ENCODE data around the gene DOCK11.

The DOCK11 gene

DNA sequence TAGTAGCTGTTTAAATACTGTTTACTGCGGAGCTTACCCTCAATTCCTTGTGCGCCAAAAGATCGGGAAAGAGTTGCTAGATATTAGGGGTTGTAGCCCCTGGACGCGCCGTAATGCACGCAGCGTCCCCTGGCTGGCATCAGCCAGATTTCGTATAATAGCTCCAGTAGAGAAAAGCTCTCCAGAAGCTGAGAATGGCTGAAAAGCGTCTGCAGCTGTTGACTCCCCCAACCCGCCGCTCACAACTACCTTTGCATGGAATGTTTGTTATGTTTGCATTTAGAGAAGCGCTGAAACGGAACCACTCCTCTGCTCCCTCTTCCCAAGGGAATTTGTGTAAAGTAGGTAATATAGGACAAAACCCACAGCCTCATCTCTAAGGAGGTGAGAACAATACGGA is 3.7 kb downstream of the DOCK11 start:
- DNase-seq (ENCODE audit: low read depth in 1 of 2, low spot score in 1 of 2), result no peak

DNA sequence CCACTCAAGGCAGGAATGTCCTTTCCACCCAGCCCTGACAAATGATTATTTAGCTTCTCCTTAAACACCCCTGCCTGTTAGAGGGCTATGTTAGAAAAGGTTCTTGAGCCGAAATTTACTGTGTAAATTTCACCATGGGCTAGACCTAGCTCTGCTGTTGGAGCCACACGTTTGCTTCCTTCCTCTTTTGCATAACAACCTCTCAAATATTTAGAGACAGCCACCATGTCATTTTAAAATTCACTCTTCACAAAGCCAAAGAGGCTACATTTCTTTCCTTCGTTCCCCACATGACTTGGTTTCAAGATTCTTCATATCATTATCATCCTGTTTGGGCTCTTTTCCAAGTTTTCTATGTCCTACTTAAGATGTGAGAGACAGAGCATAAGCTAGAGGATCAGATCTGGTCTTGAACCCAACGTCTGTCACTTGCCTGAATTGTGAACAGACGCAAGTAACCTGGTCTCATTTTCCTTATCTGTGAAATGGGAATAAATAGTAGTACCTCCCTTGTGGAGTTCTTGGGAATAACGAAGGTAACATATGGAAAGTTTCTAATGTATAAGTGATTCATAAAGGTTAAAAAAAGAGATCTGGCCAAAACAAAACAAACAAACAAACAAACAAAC is 6.7 kb downstream of the DOCK11 start:
- DNase-seq (ENCODE audit: low read depth in 1 of 2, low spot score in 1 of 2), result no peak

DNA sequence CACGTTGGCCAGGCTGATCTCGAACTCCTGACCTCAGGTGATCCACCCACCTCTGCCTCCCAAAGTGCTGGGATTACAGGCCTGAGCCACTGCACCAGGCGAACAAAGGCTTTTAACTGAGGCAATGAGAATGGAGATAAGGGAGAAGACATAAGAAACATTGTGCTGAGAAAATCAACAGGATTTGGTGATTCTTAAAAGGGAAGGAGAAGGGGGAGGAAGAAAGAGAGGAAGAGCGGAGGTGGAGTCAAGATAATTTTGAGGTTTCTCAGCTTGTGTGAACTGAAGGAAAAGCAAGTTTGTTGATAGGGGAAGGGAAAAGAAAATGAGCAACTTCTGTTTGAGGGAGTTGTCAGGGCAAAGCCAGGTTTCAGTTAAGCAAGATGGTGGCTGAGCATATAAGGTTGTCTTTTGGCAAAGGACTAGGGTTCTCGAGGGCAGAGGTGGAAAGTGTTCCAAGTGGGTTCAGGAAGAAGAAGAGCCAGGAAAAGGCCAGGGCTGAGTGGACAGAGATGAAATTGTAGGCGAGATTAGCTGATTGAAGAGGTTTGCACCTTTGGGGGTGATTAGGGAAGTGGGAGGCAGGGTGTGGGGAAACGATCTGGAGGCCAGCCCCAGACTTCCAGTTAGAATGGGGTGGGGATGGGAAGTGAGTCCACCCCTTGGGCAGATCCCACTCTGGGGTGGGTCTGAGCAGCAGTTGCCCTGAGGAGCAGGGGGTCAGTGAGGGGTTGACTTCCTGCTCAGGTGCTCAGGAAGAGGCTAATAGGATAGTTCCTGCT is 7.8 kb downstream of the DOCK11 start:
- DNase-seq (ENCODE audit: low read depth in 1 of 2, low spot score in 1 of 2), result no peak

DNA sequence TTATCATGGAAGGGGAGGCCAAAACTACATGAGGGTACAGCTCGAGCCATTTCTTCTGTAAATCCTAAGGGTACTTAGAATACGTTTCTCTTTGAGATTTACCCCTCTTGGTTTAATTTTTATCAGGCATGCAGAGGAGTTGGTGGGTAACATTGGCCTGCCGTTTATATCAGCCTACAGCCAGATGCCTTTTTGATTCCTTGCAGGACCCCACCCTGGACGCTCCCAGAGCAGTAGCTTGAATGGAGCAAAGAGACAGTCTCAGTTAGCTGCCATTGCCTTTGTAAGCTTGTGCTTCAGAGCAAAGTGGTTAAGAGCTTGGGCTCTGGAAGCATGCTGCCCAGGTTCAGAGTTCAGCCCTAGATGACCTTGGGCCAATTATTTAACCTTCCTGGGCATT is 9.0 kb downstream of the DOCK11 start:
- DNase-seq (ENCODE audit: low read depth in 1 of 2, low spot score in 1 of 2), result no peak

DNA sequence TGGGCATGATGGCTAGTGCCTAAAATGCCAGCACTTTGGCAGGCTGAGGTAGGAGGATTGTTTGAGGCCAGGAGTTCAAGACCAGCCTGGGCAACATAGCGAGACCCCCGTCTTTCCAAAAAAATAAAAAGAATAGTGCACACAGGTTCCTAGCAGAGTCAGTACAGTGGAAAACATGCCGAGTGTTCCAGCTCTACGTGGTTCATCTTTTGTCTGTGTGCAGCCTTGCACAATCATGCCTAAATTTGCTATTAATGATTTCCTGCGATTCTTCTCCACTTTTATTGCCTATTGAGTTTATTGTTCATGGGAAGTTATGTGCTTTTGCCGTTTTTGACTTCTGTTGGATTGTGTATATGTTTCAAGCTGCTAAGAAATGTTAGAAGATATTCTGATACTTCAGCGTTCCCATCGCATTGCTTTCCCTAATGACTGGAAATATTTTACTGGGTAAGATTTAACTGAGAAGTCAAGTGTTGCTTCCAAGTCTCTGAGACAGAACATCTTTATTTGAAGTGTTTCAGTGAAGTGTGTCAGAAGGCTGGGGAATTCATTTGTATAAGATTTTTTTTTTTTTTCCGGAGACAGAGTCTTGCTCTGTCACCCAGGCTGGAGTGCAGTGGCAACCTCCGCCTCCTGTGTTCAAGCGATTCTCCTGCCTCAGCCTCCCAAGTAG is 11.3 kb downstream of the DOCK11 start:
- DNase-seq (ENCODE audit: low read depth in 1 of 2, low spot score in 1 of 2), result no peak

DNA sequence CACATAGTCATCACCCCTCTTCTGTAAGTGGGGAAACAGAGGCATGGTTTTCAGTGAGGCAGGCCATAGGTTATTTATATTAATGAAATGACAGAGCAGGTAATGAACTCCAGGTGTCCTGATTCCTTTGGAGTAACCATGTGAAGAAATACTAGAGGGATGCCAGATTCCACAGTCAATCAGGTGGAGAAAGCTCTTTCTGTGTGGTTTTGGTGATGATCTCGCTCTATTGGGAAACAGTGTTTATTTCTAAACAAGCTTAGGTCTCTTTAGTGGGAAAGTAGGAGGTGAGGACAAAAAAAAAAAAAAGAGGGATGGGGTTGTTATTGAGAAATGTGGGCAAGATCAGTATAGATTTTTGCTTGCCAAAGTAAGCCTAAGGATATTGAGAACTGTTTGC is 12.2 kb downstream of the DOCK11 start:
- no peak for DNase-seq (ENCODE audit: low read depth in 1 of 2, low spot score in 1 of 2)

DNA sequence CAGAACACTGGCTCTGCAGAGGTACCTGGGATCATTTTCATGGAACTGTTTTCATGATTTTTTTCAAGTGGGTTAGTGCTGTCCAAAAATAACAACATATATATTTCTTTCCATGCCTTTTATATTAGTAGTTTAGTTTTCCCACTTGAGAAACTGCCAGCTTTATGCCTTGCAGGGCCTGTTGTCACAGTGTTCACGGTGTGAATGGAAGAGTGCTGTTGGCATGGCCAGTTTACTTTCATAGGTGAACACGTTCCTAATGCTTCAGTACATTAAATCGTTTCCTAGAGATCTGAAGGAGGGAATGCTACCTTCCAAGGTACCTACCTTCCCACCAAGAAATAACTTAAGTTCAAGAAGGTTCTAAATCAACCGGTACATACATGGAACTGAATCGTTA is 12.6 kb downstream of the DOCK11 start:
- no peak for DNase-seq (ENCODE audit: low read depth in 1 of 2, low spot score in 1 of 2)

DNA sequence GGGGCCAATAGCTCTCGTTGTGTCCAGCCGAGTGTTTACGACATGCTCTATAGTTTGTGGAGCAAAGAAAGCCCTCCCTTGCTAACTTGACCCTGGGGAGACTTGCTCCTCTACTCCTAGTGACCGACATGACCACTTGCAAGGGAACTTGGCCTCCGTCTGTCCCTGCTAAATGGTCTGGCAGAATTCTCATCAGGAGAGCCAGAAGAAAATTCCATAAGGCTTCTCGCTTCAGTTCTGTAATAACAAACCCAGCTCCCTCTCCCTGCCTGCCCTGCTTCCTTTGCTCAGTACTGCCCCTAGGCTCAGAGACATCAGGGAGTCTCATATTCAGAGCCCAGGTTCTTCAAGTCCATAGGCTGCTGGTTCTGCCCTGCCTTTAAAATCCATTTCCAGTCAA is 13.0 kb downstream of the DOCK11 start:
- no peak for DNase-seq (ENCODE audit: low read depth in 1 of 2, low spot score in 1 of 2)

DNA sequence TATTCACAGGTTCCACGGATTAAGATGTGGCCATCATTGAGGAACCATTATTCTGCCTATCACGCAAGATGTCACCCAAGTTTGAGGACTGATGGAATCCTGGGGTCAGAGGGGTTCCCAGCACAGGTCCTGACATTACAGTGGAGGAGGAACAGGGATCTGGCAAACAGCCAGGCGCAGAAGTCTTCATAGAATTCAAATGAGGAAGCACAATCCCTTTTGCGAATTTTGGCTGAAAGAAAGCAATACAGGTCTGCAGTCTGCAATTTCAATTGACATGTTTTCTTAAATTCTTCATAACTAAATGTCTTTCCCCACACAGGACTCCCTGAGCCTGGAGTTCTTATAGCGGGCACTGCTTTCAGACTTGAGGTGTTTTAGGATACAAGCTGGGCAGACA is 14.5 kb downstream of the DOCK11 start:
- DNase-seq (ENCODE audit: low read depth in 1 of 2, low spot score in 1 of 2), result no peak

DNA sequence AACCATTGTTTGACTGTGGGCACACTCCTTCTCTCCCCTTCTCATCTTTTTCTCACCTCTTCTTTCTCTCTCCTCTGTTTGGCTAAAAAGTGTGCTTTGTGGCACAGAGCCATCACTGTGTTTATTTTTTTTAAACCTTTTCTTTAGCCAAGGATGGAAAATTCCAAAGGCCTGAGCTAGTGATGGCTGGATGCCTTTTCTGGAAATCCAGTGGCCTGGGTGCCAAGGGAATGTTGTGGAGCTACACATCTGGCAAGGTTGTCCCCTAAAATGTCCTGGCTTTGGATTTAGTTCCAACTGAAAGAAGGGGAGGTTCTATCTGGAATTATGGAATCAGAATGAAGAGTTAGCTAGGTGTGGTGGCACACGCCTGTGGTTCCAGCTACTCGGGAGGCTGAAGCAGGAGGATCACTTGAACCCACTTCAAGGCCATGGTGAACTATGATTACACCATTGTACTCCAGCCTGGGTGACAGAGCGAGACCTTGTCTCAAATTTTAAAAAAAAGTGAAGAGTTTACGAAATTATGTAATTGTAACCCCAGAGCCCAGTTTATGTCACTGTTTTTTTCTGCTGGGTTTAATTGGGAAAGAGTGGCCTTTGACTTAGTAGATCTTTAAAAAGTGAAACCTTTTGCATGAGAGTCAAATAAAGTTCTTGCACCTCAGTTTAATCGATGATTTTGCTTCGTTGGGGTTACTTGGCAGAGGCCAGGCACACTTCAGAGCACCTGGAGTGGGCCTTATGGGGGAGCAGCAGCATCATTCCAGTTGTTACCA is 17.7 kb downstream of the DOCK11 start:
- no peak for DNase-seq (ENCODE audit: low read depth in 1 of 2, low spot score in 1 of 2)

DNA sequence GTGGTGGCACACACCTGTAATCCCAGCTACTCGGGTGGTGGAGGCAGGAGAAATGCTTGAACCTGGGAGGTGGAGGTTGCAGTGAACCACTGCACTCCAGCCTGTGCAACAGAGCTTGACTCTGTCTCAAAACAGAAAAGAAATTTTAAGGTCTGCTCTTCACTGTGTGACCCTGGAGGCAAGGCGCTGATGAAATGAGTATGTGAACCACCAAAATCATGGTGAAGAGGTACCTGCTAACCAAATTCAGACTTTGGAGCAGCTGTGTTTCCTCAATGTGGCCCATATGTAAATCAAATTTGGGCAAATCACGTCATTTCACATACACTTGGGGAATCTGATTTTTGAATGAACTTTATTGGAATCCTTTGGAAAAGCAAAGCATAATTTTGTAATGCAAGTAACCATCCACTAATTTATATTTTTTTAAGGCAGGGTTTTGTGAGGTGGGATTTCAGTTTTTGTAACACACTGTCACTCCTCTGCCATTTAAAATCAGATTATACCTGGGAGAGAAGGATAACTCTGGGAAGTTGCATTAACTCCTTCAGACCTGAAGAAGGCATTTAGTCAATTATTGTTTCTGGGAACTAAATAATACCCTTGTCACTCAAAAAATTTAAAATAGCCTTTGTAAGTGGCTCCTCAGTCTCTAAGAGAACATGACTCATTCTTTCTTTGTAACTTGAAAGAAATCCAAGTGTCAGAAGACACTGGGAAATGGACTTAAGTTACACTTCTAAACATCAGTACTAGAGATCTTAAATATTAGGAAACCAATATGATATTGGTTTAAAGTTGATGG is 24.0 kb downstream of the DOCK11 start:
- DNase-seq (ENCODE audit: low read depth in 1 of 2, low spot score in 1 of 2), result no peak

DNA sequence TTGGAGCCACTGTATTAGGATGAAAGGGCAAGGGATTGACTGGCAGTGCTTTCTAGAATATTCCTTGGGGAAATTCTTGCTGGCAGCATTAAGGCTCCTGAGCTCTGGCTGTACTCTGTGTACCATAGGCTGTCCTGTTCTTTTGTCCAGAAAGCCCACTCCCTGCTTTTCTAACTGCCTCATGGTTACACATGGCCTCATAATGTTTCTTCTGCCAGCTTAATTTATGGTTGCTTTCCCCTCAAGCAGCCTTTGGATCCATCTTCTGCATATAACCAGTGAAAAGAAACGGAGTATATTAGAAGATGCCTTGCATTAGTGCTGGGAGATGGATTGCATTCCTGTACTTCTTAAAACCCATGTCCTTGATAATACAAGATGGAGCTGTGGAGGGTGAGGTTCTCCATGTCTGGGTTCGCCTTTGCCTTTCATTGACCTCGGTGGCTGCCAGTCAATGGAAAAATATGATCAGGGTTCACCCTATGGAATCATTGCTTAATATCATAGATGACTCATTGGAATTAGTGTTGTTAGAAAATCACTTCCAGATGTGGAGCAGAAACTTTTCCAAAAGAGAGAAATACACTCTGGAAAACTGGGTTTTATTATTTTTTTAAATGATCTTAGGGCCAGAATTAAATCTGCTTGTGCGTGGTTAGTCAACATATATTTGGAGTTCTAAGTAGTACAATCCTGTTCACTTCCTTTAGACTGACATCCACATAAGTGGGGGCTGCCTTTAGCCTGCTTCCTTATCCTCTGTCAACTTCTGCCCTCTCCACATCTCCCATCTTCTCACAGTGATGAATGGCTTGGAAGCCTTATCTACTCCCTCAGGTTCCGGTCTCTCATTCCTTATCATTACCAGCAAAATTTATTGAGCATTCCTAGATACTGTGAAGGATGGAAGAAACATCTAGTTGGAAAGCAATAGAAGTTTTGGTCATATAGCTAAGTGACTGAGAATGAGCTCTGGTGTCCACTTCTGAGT is 24.9 kb downstream of the DOCK11 start:
- DNase-seq (ENCODE audit: low read depth in 1 of 2, low spot score in 1 of 2), result no peak

DNA sequence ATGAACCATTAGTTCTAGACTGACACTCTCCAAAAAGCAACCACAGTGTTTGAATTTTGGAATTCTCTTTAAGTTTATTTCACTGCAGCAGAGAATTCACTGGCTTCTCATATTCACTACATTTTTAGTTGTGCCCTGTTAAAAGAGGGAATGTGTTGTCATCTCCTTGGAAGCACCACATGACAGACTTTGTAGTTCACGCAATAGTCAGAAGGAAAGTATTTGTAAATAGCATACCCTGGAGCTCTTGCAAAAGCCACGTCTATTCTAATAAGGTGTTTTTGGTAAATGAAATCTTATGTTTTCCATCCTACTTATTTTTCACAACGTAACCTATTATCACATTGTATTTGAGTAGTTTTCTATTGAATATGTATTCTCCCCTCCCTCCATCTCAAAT is 25.8 kb downstream of the DOCK11 start:
- DNase-seq (ENCODE audit: low read depth in 1 of 2, low spot score in 1 of 2), result no peak

DNA sequence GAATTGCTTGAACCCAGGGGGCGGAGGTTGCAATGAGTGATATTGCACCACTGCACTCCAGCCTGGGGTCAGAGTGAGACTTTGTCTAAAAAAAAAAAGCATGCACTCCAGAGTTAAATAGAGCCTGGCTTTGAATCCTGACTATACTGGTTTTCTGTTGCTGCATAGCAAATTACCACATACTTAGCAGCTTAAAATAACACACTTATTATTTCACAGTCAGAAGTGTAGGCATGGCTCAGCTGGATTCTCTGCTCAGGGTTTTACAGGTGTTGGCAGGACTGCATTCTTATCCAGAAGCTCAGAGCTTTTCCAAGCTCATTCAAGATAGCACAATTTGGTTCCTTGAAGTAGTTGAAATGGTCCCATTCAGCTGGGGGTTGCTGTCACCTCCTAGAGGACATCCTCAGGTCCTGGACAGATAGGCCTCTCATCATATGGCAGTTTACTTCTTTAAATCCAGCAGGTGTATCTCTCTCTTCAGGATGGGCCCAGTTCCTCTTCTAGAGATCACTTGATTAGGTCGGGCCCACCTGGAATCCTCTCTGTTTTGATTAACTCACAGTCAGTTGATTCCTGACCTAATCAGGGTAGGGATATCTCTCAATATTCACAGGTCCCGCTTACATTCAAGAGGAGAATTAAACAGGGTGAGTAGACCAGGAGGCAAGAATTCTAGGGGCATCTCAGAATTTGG is 26.8 kb downstream of the DOCK11 start:
- no peak for DNase-seq (ENCODE audit: low read depth in 1 of 2, low spot score in 1 of 2)

DNA sequence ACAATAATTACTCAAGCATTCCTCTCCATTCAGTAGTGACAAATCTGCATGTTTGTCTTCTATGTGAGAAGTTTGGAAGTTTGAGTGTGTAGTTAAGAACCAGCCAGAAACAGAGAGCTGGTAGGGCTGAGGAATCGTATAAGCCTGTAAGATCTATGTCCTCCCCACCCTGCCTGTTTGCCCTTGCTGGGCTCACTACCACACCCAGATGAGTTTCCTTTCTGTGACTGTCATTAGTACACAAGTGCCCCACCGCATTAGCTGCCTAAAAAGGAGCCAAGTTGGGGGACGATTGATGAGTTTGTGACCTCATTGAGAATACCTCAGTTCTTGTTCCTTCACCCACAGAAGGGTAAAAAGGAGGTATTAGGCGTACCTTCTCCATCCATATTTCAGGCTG is 28.3 kb downstream of the DOCK11 start:
- DNase-seq (ENCODE audit: low read depth in 1 of 2, low spot score in 1 of 2), result no peak

DNA sequence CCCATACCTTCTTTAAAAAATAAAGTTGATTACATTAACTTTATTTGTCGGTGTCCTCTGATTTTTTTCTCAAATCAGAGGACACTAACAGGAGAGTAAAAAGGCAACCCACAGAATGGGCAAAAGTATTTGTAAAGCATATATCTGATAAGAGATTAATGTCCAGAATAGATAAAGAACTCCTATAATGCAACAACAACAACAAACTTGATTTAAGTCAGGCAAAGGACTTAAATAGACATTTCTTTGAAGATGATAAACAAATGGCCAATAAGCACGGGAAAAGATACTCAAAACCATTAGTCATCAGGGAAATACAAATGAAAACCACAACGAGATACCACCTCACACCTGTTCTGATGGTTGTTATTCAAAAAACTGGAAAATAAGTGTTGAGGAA is 28.7 kb downstream of the DOCK11 start:
- no peak for DNase-seq (ENCODE audit: low read depth in 1 of 2, low spot score in 1 of 2)

DNA sequence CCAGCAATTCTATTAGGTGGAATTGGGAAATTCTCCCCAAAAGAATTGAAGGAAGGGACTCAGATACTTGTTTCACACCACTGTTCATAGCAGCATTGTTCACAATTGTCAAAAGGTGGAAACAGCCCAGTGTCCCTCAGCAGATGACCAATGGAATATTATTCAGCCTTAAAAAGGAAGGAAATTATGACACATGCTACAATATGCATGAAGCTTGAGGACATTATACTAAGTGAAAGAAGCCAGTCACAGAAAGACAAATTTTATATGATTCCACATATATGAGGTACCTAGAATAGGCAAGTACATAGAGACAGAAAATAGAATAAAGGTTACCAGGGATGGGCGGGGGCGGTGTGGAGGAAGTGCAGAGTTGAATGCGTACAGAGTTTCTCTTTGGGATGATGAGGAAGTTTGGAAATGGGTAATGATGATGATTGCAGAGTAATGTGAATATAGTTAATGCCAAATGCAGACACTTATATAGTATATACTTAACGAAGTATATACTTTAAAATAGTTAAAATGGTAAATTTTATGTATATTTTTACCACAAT is 29.6 kb downstream of the DOCK11 start:
- no peak for DNase-seq (ENCODE audit: low read depth in 1 of 2, low spot score in 1 of 2)

DNA sequence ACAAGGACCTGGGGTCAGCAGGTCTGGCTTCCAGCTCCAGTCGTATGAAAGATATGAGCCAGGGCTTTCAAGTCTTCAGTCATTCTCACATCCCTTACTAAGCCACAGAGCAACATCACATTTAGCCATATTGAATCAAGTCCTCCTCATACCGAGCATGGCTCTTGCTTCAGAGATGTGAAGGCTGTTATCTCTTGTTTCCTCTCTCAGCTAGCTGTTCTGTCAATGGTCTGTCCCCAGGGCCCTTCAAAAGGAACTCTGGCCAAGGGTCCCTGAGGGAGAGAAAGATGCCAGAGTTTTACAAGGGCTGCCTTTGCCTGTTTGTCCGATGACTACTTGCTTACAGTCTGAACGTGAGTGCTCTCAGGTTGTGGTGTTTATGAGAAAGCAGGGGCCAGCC is 30.5 kb downstream of the DOCK11 start:
- DNase-seq (ENCODE audit: low read depth in 1 of 2, low spot score in 1 of 2), result no peak
